Measurements from ENCODE around the gene SLC26A1. TPM values are rescaled to one million over a fixed set of nuclear protein-coding genes. Genes with fewer than 3 reads are reported as not detected.

The SLC26A1 gene
- total RNA-seq, 1 donor from 2014 or later, result not detected

- peaks cover 8% of the 10 kb centered on the region for H3K36me3 Mint-ChIP-seq (ENCODE audit: low read depth)
Measured at GRCh38 chr4:987624-988513, 5.3 kb downstream of the SLC26A1 start.

GRCh38 chr4:986879-987623 is 6.2 kb downstream of the SLC26A1 start, which contains the start of gene IDUA:
Gene IDUA (plus strand): TSS chr4:987044. CDS start chr4:987085, 41 bp downstream.
- TF ChIP-seq CTCF (IDR thresholded peaks at IDR 0.05), result no peak
- ChIA-PET CTCF (interaction anchor here (0.6 to 3.7 kb wide), 24 partner anchors 22 to 744 kb away, joined by 3 to 43 read pairs (median 4); partner anchors contain the start of genes GAK and TMEM175), POLR2A (interaction anchor here (0.6 to 2.3 kb wide), 9 partner anchors 14 to 282 kb away, joined by 3 to 17 read pairs (median 6); partner anchors contain the start of genes DGKQ, GAK, PCGF3 and TMEM175)
- H3K36me3 Mint-ChIP-seq (ENCODE audit: low read depth), result peaks cover 6% of the 10 kb centered on the region
- H3K9me3 Mint-ChIP-seq, result no peaks in the 10 kb centered on the region
- ATAC-seq (ENCODE audit: low read depth), result peak; percentile 87
- H3K27me3 Mint-ChIP-seq, result no peaks in the 10 kb centered on the region
- intact Hi-C loops (cut with micrococcal nuclease), result loop anchor here (1.0 to 10.0 kb wide), 10 partner anchors 12 to 652 kb away; partner anchors contain the start of genes ATP5ME, DGKQ, GAK and MYL5
- peak; percentile 86 for DNase-seq
- H3K4me3 Mint-ChIP-seq, result peak within 1 kb of the TSS; percentile 83
- H3K27ac Mint-ChIP-seq, result peak within 1 kb of the TSS; percentile 76
- peaks cover 19% of the 10 kb centered on the region for H3K4me1 Mint-ChIP-seq

More at GRCh38 chr4:987624-988513, 5.3 kb downstream of the SLC26A1 start:
- POLR2A ChIA-PET, result interaction anchor here (0.6 to 2.3 kb wide), 9 partner anchors 15 to 282 kb away, joined by 3 to 17 read pairs (median 6); partner anchors contain the start of genes DGKQ, GAK, PCGF3 and TMEM175
- no peak for TF ChIP-seq CTCF (IDR thresholded peaks at IDR 0.05)
- Mint-ChIP-seq H3K27ac (no peak overlapping the region), H3K9me3 (no peaks in the 10 kb centered on the region), H3K4me3 (peak overlapping the region; percentile 75), H3K27me3 (no peaks in the 10 kb centered on the region), H3K4me1 (peaks cover 19% of the 10 kb centered on the region)
- DNase-seq (no peak), ATAC-seq (ENCODE audit: low read depth) (no peak)
- intact Hi-C loops (cut with micrococcal nuclease), result loop anchor here (1.0 to 10.0 kb wide), 10 partner anchors 11 to 653 kb away; partner anchors contain the start of genes ATP5ME, DGKQ, GAK and MYL5
- CTCF ChIA-PET, result interaction anchor here (0.6 to 3.7 kb wide), 21 partner anchors 21 to 745 kb away, joined by 3 to 43 read pairs (median 4); partner anchors contain the start of genes GAK and TMEM175

GRCh38 chr4:986428-986878 is 6.8 kb downstream of the SLC26A1 start:
- DNase-seq (no peak), ATAC-seq (ENCODE audit: low read depth) (no peak)
- Mint-ChIP-seq H3K4me1 (peaks cover 19% of the 10 kb centered on the region), H3K36me3 (ENCODE audit: low read depth) (peaks cover 6% of the 10 kb centered on the region), H3K27me3 (no peaks in the 10 kb centered on the region), H3K27ac (peak overlapping the region; percentile 76), H3K4me3 (peak overlapping the region; percentile 83), H3K9me3 (no peaks in the 10 kb centered on the region)
- ChIA-PET CTCF (interaction anchor here (0.6 to 3.7 kb wide), 21 partner anchors 23 to 743 kb away, joined by 3 to 43 read pairs (median 4); partner anchors contain the start of genes GAK and TMEM175), POLR2A (interaction anchor here (1.0 to 2.3 kb wide), 7 partner anchors 13 to 244 kb away, joined by 3 to 17 read pairs (median 9); partner anchors contain the start of genes DGKQ, GAK and TMEM175)
- intact Hi-C loops (cut with micrococcal nuclease), result loop anchor here (2.0 to 10.0 kb wide), 5 partner anchors 54 to 652 kb away; partner anchors contain the start of genes ATP5ME, GAK, MYL5 and TMEM175
- TF ChIP-seq CTCF (IDR thresholded peaks at IDR 0.05), result no peak

GRCh38 chr4:985123-985830 is 7.9 kb downstream of the SLC26A1 start:
- intact Hi-C loops (cut with micrococcal nuclease), result loop anchor here (5.0 to 10.0 kb wide), 2 partner anchors 63 to 650 kb away; partner anchors contain the start of gene ZNF141
- POLR2A ChIA-PET, result interaction anchor here (2.3 kb wide), 1 partner anchor 53 kb away, joined by 9 read pairs; the partner anchor contains the start of genes GAK and TMEM175
- peak; percentile 57 for DNase-seq
- H3K36me3 Mint-ChIP-seq (ENCODE audit: low read depth), result peaks cover 3% of the 10 kb centered on the region
- H3K27me3 Mint-ChIP-seq, result no peaks in the 10 kb centered on the region
- CTCF ChIA-PET, result interaction anchor here (3.7 kb wide), 1 partner anchor 243 kb away, joined by 43 read pairs; no protein-coding TSS in a partner anchor
- H3K9me3 Mint-ChIP-seq, result no peaks in the 10 kb centered on the region
- H3K4me1 Mint-ChIP-seq, result peaks cover 19% of the 10 kb centered on the region
- TF ChIP-seq CTCF (IDR thresholded peaks at IDR 0.05), result no peak
- H3K4me3 Mint-ChIP-seq, result peak overlapping the region; percentile 59
- no peak overlapping the region for H3K27ac Mint-ChIP-seq
- ATAC-seq (ENCODE audit: low read depth), result peak; percentile 46
